H1 (cell line): ENCODE data around the gene UBTD1. TPM values are rescaled to one million over a fixed set of nuclear protein-coding genes. Genes with fewer than 3 reads are reported as not detected.

ENCODE experiments used
- CTCF ChIA-PET: fragments of 300-600 bp; sonication (Branson Sonifier 250); formaldehyde crosslinking; loops from one replicate; lab custom pipeline; 2021; ENCODE audit not compliant: partially characterized antibody; lab: Charles Lee
- POLR2A ChIA-PET: fragments of 300-600 bp; sonication (Branson Sonifier 250); formaldehyde crosslinking; loops from one replicate; lab custom pipeline; 2021; ENCODE audit warnings: inconsistent platforms; ENCODE audit not compliant: partially characterized antibody; lab: Charles Lee
- DNase-seq, 2 experiments: peaks; one replicate each; pipeline versions ENCODE4 v3.0.0 to v3.0.0-alpha.2; 2010 to 2022; ENCODE audit warnings: low spot score in 2 of 2, low read depth in 1 of 2, mixed read lengths in 1 of 2
- FAIRE-seq: peaks from 2 replicates; lab custom pipeline; 2011; peaks lifted over from hg19 to GRCh38; lab: Jason Lieb, UNC
- H2AFZ ChIP-seq: 2 replicates; pipeline ENCODE4 v1.8.1; 2012; ENCODE audit warnings: low read length, inconsistent platforms
- H2AK5ac ChIP-seq: 2 replicates; pipeline ENCODE4 v1.6.1; 2013; ENCODE audit warnings: low read depth, low read length
- H2BK120ac ChIP-seq: replicated peaks from 2 replicates; pipeline ENCODE3; 2013; ENCODE audit warnings: low read depth, low read length, inconsistent platforms
- H2BK12ac ChIP-seq: 2 replicates; pipeline ENCODE4 v1.6.1; 2013; ENCODE audit warnings: low read depth, low read length
- H2BK15ac ChIP-seq: 2 replicates; pipeline ENCODE4 v1.6.1; 2013; ENCODE audit warnings: low read length
- H2BK20ac ChIP-seq: 2 replicates; pipeline ENCODE4 v1.6.1; 2013; ENCODE audit warnings: low read length
- H2BK5ac ChIP-seq: 2 replicates; pipeline ENCODE4 v1.6.1; 2013; ENCODE audit warnings: low read depth, low read length
- H3K14ac ChIP-seq: 2 replicates; pipeline ENCODE4 v1.6.1; 2013; ENCODE audit warnings: inconsistent platforms; ENCODE audit not compliant: insufficient read length
- H3K18ac ChIP-seq: 2 replicates; pipeline ENCODE4 v1.6.1; 2013; ENCODE audit warnings: low read length; ENCODE audit errors: extremely low read depth
- H3K23ac ChIP-seq: 2 replicates; pipeline ENCODE4 v1.6.1; 2013; ENCODE audit warnings: inconsistent platforms; ENCODE audit not compliant: insufficient read length
- H3K23me2 ChIP-seq: 2 replicates; pipeline ENCODE4 v1.6.1; 2013; ENCODE audit warnings: low read depth, low read length
- H3K27ac ChIP-seq: 2 replicates; pipeline ENCODE4 v1.6.1; 2011; ENCODE audit warnings: low read depth, low read length, inconsistent platforms
- H3K27me3 ChIP-seq, 4 experiments: replicated peaks in 1 of 4; 1 replicate in 1 of 4; 2 replicates in 3 of 4; pipeline versions ENCODE4 v1.6.1 to v1.8.1; 2011 to 2013; ENCODE audit warnings: low read length in 3 of 4, mild to moderate bottlenecking in 3 of 4, inconsistent platforms in 2 of 4, mixed read lengths in 2 of 4, moderate library complexity in 1 of 4; ENCODE audit not compliant: control insufficient read depth in 3 of 4, insufficient read depth in 3 of 4; ENCODE audit errors: extremely low read depth in 1 of 4
- H3K36me3 ChIP-seq, 4 experiments: 2 replicates each; pipeline versions ENCODE4 v1.6.1 to v1.8.1; 2011 to 2013; ENCODE audit warnings: mild to moderate bottlenecking in 4 of 4, low read length in 3 of 4, moderate library complexity in 2 of 4, control low read depth in 1 of 4, inconsistent platforms in 1 of 4; ENCODE audit not compliant: insufficient read depth in 4 of 4, control insufficient read depth in 2 of 4
- H3K4ac ChIP-seq: replicated peaks from 2 replicates; pipeline ENCODE3; 2013; ENCODE audit warnings: low read length, low read depth, mixed read lengths, inconsistent platforms; ENCODE audit not compliant: insufficient read length
- H3K4me1 ChIP-seq, 4 experiments: replicated peaks in 1 of 4; 1 replicate in 1 of 4; 2 replicates in 3 of 4; pipeline versions ENCODE4 v1.6.1 to v1.8.1; 2011 to 2013; ENCODE audit warnings: low read length in 3 of 4, inconsistent platforms in 2 of 4, mixed read lengths in 1 of 4; ENCODE audit not compliant: insufficient read depth in 4 of 4, control insufficient read depth in 3 of 4
- H3K4me2 ChIP-seq, 2 experiments: 2 replicates each; pipeline versions ENCODE4 v1.6.1 to v1.8.1; 2011 to 2013; ENCODE audit warnings: low read depth in 2 of 2, low read length in 2 of 2, control low read depth in 1 of 2, inconsistent platforms in 1 of 2, mild to moderate bottlenecking in 1 of 2; ENCODE audit not compliant: insufficient read depth in 1 of 2
- H3K4me3 ChIP-seq, 4 experiments: fragments of 200-600, 300-600 bp in 1 of 4; sonication (generic), shearing (Covaris generic), sonication (Bioruptor Twin) in 1 of 4; 2 replicates each; pipeline versions ENCODE4 v1.5.1 to v1.8.1; 2011 to 2016; ENCODE audit warnings: low read length in 4 of 4, low read depth in 3 of 4, control low read depth in 2 of 4, inconsistent platforms in 2 of 4, mild to moderate bottlenecking in 2 of 4, mixed read lengths in 1 of 4, moderate library complexity in 1 of 4; ENCODE audit not compliant: insufficient read depth in 2 of 4; ENCODE audit errors: extremely low read depth in 1 of 4
- H3K56ac ChIP-seq: replicated peaks from 2 replicates; pipeline ENCODE3; 2013; ENCODE audit warnings: low read depth, mild to moderate bottlenecking, mixed read lengths, low read length, inconsistent platforms; ENCODE audit not compliant: insufficient read length
- H3K79me1 ChIP-seq: 2 replicates; pipeline ENCODE4 v1.6.1; 2013; ENCODE audit warnings: low read depth, low read length, control low read depth
- H3K79me2 ChIP-seq, 2 experiments: 2 replicates each; pipeline versions ENCODE4 v1.6.1 to v1.8.1; 2012 to 2013; ENCODE audit warnings: low read length in 2 of 2, mild to moderate bottlenecking in 2 of 2, inconsistent platforms in 1 of 2; ENCODE audit not compliant: insufficient read depth in 2 of 2, control insufficient read depth in 1 of 2
- H3K9ac ChIP-seq, 4 experiments: replicated peaks in 1 of 4; 1 replicate in 1 of 4; 2 replicates in 3 of 4; pipeline versions ENCODE4 v1.6.1 to v1.8.1; 2011 to 2013; ENCODE audit warnings: low read depth in 3 of 4, low read length in 3 of 4, control low read depth in 2 of 4, mild to moderate bottlenecking in 2 of 4, moderate library complexity in 2 of 4, inconsistent platforms in 1 of 4; ENCODE audit errors: extremely low read depth in 1 of 4
- H3K9me3 ChIP-seq, 2 experiments: 2 replicates each; pipeline versions ENCODE4 v1.6.1 to v1.8.1; 2012 to 2013; ENCODE audit warnings: mild to moderate bottlenecking in 2 of 2, moderate library complexity in 2 of 2, control low read depth in 1 of 2, inconsistent platforms in 1 of 2, low read depth in 1 of 2, low read length in 1 of 2, mixed read lengths in 1 of 2; ENCODE audit not compliant: insufficient read depth in 2 of 2
- H4K20me1 ChIP-seq, 2 experiments: replicated peaks in 1 of 2; 2 replicates each; pipeline versions ENCODE3 to v1.8.1; 2011 to 2013; ENCODE audit warnings: inconsistent platforms in 2 of 2, low read length in 2 of 2, mild to moderate bottlenecking in 1 of 2; ENCODE audit not compliant: insufficient read depth in 2 of 2, control insufficient read depth in 1 of 2
- H4K5ac ChIP-seq: 2 replicates; pipeline ENCODE4 v1.6.1; 2013; ENCODE audit warnings: low read length, low read depth, mixed read lengths, inconsistent platforms; ENCODE audit not compliant: insufficient read length
- H4K8ac ChIP-seq: 2 replicates; pipeline ENCODE4 v1.8.0; 2013; ENCODE audit warnings: mild to moderate bottlenecking, moderate library complexity, low read length, inconsistent platforms; ENCODE audit not compliant: insufficient read depth; ENCODE audit errors: extremely low read depth
- H4K91ac ChIP-seq: replicated peaks from 2 replicates; pipeline ENCODE3; 2013; ENCODE audit warnings: low read length, mixed read lengths, inconsistent platforms; ENCODE audit not compliant: insufficient read length
- SIRT6 ChIP-seq: IDR thresholded peaks from one replicate; pipeline ENCODE4 v1.7.1; 2012; ENCODE audit warnings: low read length, inconsistent platforms
- TAF1 ChIP-seq: IDR thresholded peaks from 2 replicates; pipeline ENCODE4 v1.6.1; 2011; ENCODE audit warnings: mild to moderate bottlenecking, low read depth, low read length
- TBP ChIP-seq: IDR thresholded peaks from 2 replicates; pipeline ENCODE4 v1.6.1; 2011; ENCODE audit warnings: low read depth, low read length, improper control_type of control experiment
- YY1 ChIP-seq: IDR thresholded peaks from 2 replicates; pipeline ENCODE4 v1.6.1; 2011; ENCODE audit warnings: low read depth, mild to moderate bottlenecking, low read length
- WGBS, 2 experiments: shearing (Covaris generic) in 1 of 2; methylation state at CpG; one replicate each; pipeline versions ENCODE4 v1.1.6 to v1.1.7; 2013 to 2015; ENCODE audit warnings: low lambda C conversion rate in 2 of 2, mixed read lengths in 2 of 2, inconsistent platforms in 1 of 2, low coverage in 1 of 2, missing lambda C conversion rate in 1 of 2; ENCODE audit not compliant: insufficient replicate concordance in 2 of 2, insufficient coverage in 1 of 2, insufficient read length in 1 of 2; ENCODE audit errors: extremely low coverage in 1 of 2, missing lambda C conversion rate in 1 of 2; 5-methylcytosine and 5-hydroxymethylcytosine counted together
- polyA plus RNA-seq, 7 experiments: library from polyadenylated mRNA; depleted of rRNA in 3 of 7; stranded (reverse) in 5 of 7; unstranded in 2 of 7; fragments of >200 nt in 5 of 7; fragments of 200-250 nt in 2 of 7; gene quantifications; 1 replicate in 5 of 7; 2 replicates in 1 of 7; 4 replicates in 1 of 7; pipeline versions ENCODE4 v1.2.1 to v1.2.3, GENCODE V29; 2011 to 2013; ENCODE audit warnings: missing spikeins in 2 of 7, mixed read lengths in 2 of 7
- total RNA-seq: library from RNA; stranded (reverse); fragmentation: NEBNext Ultra II Directional; extraction: Animal tissue kit (Norgen Biotek cat#: 25700); gene quantifications from 2 replicates; pipeline ENCODE4 v1.2.1, GENCODE V29; 2021

The UBTD1 gene
- total and polyA plus RNA-seq, 2 of the 8 experiments (the other 6 are each of a cell fraction or from before 2014, with no cell fraction given) = 22.3 to 36.2 TPM

- Histone ChIP-seq H3K9ac (no peak overlapping the region), H3K4ac (no peak overlapping the region), H3K27ac (no peak overlapping the region), H2BK12ac (no peak overlapping the region), H2BK5ac (no peak overlapping the region), H4K91ac (no peak overlapping the region), H3K79me2 (peaks cover 0 to 32% of the 10 kb centered on the region in 2 experiments; a peak in 2 of 4 replicates), H3K23me2 (no peaks in the 10 kb centered on the region), H3K4me3 (no peak overlapping the region), H2BK120ac (no peak overlapping the region), H4K8ac (no peak overlapping the region), H3K36me3 (no peaks in the 10 kb centered on the region), H3K14ac (no peak overlapping the region), H3K9me3 (no peaks in the 10 kb centered on the region), H4K5ac (no peak overlapping the region), H2BK20ac (no peak overlapping the region), H2AK5ac (no peak overlapping the region; the same call in 1 of the 2 replicates), H2BK15ac (no peak overlapping the region), H3K27me3 (no peaks in the 10 kb centered on the region), H3K79me1 (peaks cover 14% of the 10 kb centered on the region), H4K20me1 (peaks cover 0 to 1% of the 10 kb centered on the region in 2 experiments), H3K56ac (no peak overlapping the region), H3K18ac (no peak overlapping the region), H3K4me1 (peaks cover 11 to 19% (median 16%) of the 10 kb centered on the region in 4 experiments), H3K23ac (no peak overlapping the region), H3K4me2 (no peak overlapping the region), H2AFZ (no peak overlapping the region)
- DNase-seq = no peak
- no peak for TF ChIP-seq TAF1
- no peak for TF ChIP-seq SIRT6
- no peak for TF ChIP-seq YY1
- no peak for TF ChIP-seq TBP
- POLR2A ChIA-PET = interaction anchor here (1.6 to 1.8 kb wide), 2 partner anchors 13 to 23 kb away, joined by 4 to 6 read pairs; no protein-coding TSS in a partner anchor
- CTCF ChIA-PET = interaction anchor here (1.8 to 19.6 kb wide), 5 partner anchors 12 to 85 kb away, joined by 6 to 283 read pairs (median 13); no protein-coding TSS in a partner anchor
- no peak for FAIRE-seq
- 91% methylated on average over 8 of the region's 8 CpGs; no CpG with 5 or more reads in 1 of the 2 experiments for WGBS, 2 experiments
Measured at GRCh38 chr10:97522937-97523336, 24.2 kb downstream of the UBTD1 start.
